SH-SY5Y (cell line): Measurements from ENCODE around the gene PGBD5.

Source experiments
- GATA2 ChIP-seq: IDR thresholded peaks from 2 replicates; pipeline ENCODE4 v1.6.1; 2011; ENCODE audit warnings: mild to moderate bottlenecking, low read depth, low read length
- GATA3 ChIP-seq: IDR thresholded peaks from 2 replicates; pipeline ENCODE4 v1.6.1; 2011; ENCODE audit warnings: low read depth, mild to moderate bottlenecking, low read length, moderate library complexity

DNA sequence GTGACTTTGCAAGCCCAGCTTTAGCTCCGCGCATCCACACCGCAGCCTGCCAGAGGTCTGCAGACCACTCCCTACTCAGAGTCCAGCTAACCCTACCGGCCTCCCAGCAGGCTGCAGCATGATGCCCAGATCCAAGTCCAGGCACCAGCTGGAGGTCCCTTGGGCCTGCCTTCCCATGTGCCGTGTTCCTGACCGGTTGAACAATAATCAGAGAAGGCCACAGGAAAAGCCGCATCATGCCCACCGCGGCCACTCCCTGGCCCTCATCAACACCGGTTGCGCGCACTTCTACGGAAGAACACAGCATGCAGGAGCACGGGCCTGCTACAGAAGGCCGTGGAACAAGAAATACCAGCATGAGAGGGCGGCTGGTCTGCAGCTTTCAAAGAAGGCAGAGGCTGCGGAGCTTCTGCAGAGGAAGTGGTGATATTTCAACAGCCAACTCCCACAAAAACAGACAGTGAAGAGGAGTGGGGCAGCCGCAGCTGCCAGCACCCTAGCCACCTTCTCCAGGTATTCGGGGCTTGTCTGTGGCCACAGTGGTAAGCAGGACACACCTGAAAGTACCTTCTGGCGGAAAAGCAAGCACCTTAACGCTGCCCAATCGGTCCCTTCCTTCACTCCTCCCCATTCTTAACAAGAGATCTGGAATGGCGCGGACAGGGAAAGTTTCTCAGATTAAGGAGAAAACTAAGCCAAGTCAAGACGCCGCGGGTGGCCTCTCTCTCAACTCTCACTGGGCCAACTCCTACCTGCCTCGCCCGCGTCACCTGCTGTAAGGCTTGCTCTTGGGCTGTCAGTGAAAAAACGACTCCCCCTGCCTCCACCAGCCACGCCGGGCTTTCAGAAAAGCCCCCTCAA lies 1.5 kb downstream of the PGBD5 start:
- TF ChIP-seq GATA3 (no peak), GATA2 (no peak)
